Activated naive CD4-positive, alpha-beta T cell treated with anti-CD3 and anti-CD28 coated beads, Interleukin-2, amount 10 ng/mL, durations not matched to agents 7 days and 5 days (primary cell): ENCODE results near the gene GPR84.
"Not testable (repeated sequence)": the region's sequence is repeated elsewhere in the genome, so short reads cannot be mapped to it uniquely, and the experiment has no call there.

Source experiments
- CTCF ChIA-PET: fragments of 350-600 bp; sonication (Branson Sonifier 250); formaldehyde crosslinking; loops from one replicate; lab custom pipeline; 2021; ENCODE audit warnings: antibody characterized with exemption; lab: Charles Lee
- DNase-seq: peaks from one replicate; pipeline ENCODE4 v3.0.0-alpha.2; 2020
- H3K27ac Mint-ChIP-seq: one replicate; pipeline ENCODE4 v1.8.0; 2021; ENCODE audit warnings: mild to moderate bottlenecking, moderate library complexity, mixed read lengths
- H3K27me3 Mint-ChIP-seq: one replicate; pipeline ENCODE4 v1.8.0; 2021; ENCODE audit warnings: mild to moderate bottlenecking, mixed read lengths
- H3K36me3 Mint-ChIP-seq: one replicate; pipeline ENCODE4 v1.8.0; 2021; ENCODE audit warnings: mixed read lengths
- H3K4me1 Mint-ChIP-seq: one replicate; pipeline ENCODE4 v1.8.0; 2021; ENCODE audit warnings: mixed read lengths
- H3K4me3 Mint-ChIP-seq: one replicate; pipeline ENCODE4 v1.8.0; 2021; ENCODE audit warnings: mild to moderate bottlenecking, moderate library complexity, mixed read lengths
- H3K9me3 Mint-ChIP-seq: one replicate; pipeline ENCODE4 v1.8.0; 2021; ENCODE audit warnings: mixed read lengths

GPR84 gene

DNA sequence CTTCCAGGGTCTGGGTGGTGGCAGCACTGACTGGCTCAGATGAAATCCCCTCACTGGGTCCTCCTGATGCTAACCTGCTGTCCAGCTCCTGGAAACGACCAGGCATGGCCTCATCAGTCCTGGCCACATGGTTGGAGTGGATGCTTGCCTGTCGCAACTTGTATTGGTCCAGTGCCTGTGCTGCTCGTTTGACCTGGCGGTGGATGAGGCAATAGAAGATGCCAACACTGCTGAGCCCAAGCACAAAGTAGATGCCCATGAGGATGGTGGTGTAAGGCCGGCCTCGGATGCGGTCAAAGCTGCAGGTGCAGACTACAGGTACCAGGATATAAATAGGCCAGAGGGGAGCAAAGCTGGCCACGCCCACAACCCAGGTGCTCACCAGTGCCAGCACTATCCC lies 1.2 kb downstream of the GPR84 start:
- Mint-ChIP-seq H3K27ac (peak overlapping the region; percentile 8), H3K4me3 (no peak overlapping the region), H3K4me1 (peaks cover 36% of the 10 kb centered on the region), H3K36me3 (no peaks in the 10 kb centered on the region), H3K27me3 (peaks cover 11% of the 10 kb centered on the region), H3K9me3 (no peaks in the 10 kb centered on the region)
- CTCF ChIA-PET: interaction anchor here (0.6 to 8.3 kb wide), 9 partner anchors 8 to 148 kb away, joined by 3 to 125 read pairs (median 10); no protein-coding TSS in a partner anchor
- DNase-seq: no peak

DNA sequence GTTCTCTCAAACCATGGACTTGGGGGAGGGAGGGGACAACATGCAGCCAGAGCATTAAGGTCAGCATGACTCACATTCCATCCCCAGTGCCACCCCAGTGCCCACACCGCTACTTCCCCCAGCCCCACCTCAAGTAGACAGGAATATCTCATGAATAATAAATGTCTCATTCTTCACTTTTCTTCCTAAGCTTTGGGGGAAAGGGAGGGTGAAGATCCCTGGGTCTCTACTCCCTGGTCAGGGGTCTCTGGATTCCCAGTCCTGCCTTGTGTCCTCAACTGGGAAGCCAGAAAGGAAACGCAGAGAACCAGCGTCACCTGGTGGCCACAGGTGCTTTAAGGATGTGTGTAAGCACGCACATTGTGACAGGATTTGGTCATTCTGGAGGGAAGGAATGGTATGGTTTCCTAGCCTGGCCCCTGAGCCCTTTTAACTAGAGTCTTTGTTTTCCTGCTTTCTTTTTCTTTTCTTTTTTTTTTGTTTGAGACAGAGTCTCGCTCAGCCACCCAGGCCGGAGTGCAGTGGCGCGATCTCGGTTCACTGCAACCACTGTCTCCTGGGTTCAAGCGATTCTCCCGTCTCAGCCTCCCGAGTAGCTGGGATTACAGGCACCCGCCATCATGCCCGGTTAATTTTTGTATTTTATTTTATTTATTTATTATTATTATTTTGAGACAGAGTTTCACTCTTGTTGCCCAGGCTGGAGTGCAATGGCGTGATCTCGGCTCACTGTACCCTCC lies 3.4 kb downstream of the GPR84 start:
- Mint-ChIP-seq H3K4me1 (peaks cover 42% of the 10 kb centered on the region), H3K27ac (peak overlapping the region; percentile 47), H3K9me3 (no peaks in the 10 kb centered on the region), H3K36me3 (no peaks in the 10 kb centered on the region), H3K4me3 (peak overlapping the region; percentile 19), H3K27me3 (peaks cover 6% of the 10 kb centered on the region)
- CTCF ChIA-PET: interaction anchor here (0.6 to 8.3 kb wide), 15 partner anchors 11 to 1667 kb away, joined by 3 to 125 read pairs (median 5); no protein-coding TSS in a partner anchor
- peak; percentile 82 for DNase-seq

DNA sequence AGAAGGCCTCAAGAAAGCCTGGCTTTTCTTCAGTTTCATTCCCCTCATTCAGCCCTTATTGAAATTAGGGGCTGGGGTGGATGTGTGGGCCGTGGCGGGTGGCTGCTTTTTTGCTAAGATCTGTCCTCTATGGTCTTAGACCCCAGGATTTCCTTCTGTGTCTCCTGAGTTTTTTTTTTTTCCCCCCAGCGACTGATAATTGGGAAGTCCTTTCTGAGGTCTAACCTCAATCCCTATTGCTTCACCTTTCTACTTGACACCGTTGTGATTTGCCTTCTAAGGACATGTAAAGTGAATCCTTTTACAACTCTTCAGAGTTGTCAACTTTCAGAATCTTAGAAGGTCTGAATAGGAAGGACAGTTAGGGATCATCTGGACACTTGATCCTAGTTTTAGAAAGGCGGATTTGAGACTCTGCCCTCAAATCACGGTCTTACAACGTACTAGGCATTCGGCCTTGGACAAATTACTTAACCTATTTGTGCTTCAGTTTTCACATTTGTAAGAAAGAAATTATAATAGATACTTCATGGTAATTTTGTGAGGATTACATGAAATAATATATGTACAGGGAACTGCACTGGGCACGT lies 4.4 kb downstream of the GPR84 start:
- DNase-seq: no peak
- Mint-ChIP-seq H3K27me3 (peaks cover 6% of the 10 kb centered on the region), H3K36me3 (no peaks in the 10 kb centered on the region), H3K27ac (no peak overlapping the region), H3K9me3 (no peaks in the 10 kb centered on the region), H3K4me1 (peaks cover 39% of the 10 kb centered on the region), H3K4me3 (no peak overlapping the region)
- CTCF ChIA-PET: interaction anchor here (0.8 to 8.3 kb wide), 14 partner anchors 8 to 145 kb away, joined by 3 to 125 read pairs (median 5); no protein-coding TSS in a partner anchor

DNA sequence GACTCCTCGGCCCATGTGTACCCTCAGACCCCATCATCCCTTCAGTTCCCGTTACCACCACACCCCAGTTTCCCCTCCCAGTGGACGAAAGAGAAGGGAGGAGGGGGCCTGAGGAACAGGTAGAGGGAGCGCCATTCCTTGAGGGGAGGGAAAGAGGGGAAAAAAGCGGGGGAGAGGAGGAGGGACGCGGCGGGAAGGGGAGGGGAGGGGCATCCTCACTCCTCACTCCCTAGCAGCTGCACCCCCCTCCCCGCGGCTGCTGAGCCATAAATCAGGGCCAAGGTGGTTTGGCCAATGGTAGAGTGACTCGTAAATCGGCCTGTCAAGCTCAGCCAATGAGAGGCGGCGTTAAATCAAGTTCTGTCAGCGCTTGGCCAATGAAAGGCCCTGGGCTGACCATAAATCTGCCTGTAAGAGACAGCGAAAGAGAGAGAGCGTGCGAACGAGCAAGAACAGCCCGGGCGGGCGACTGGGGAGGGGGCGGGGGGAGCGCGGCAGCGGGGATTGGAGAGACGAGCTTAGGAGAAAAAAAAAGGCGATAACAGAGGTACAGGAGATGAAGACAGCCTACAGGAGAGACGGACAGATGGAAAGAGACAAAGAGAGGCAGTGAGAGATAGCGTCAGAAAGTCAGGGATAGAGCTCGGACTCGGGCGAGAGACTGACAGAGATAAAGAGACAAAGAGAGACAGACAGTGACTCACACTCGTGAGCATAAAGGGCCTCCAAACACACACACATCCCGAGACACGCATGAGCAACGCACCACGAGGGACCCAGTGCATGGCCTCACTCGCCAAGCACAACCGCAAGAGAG lies 5.1 kb downstream of the GPR84 start:
- peak; percentile 97 for DNase-seq
- peaks cover 6% of the 10 kb centered on the region for H3K27me3 Mint-ChIP-seq
- H3K36me3 Mint-ChIP-seq: no peaks in the 10 kb centered on the region
- peaks cover 32% of the 10 kb centered on the region for H3K4me1 Mint-ChIP-seq
- no peak overlapping the region for H3K4me3 Mint-ChIP-seq
- H3K27ac Mint-ChIP-seq: no peak overlapping the region
- no peaks in the 10 kb centered on the region for H3K9me3 Mint-ChIP-seq
- CTCF ChIA-PET: interaction anchor here (0.7 to 8.3 kb wide), 12 partner anchors 9 to 144 kb away, joined by 3 to 125 read pairs (median 4); partner anchors contain the start of genes CBX5 and HNRNPA1

DNA sequence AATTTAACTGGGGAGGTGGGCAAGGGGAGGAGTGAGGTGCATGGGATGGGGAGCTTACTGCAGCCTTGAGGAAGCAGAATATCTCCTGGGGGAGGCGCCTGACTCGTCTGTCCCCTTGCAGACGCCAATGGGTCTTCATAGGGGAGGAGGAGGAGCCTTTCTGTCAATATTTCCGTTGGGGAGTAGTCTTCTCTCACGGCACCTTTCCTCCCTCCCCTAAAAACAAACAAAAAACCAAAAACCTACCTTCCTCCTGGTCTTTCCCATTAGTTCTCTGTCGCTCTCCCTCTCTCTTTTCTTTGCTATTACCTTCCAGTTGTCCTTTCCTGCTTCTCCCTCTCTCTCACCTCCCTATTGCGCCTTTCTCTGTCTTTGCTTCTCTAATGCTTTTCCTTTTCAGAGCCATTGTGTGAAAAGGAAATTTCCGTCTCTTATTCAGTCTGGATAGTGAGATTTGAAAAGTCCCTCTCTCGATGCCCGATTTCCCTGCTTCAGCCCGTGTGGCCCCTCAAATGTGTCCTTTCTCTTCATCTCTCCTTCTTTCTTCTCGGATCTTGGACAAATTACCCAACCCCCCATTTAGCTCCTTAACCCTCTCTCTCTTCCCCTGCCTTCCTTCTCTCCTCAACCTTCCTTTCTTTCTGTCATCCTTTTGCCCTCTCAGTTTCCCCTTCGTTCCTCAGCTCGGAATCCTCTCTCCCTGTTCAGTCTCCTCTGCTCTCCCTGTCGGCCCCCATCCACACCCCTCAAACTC lies 5.9 kb downstream of the GPR84 start:
- Mint-ChIP-seq H3K4me3 (no peak overlapping the region), H3K27me3 (peaks cover 6% of the 10 kb centered on the region), H3K4me1 (peaks cover 24% of the 10 kb centered on the region), H3K27ac (no peak overlapping the region), H3K9me3 (no peaks in the 10 kb centered on the region), H3K36me3 (no peaks in the 10 kb centered on the region)
- CTCF ChIA-PET: interaction anchor here (0.7 to 8.3 kb wide), 11 partner anchors 9 to 144 kb away, joined by 3 to 125 read pairs (median 5); partner anchors contain the start of genes CBX5 and HNRNPA1
- DNase-seq: peak; percentile 79

DNA sequence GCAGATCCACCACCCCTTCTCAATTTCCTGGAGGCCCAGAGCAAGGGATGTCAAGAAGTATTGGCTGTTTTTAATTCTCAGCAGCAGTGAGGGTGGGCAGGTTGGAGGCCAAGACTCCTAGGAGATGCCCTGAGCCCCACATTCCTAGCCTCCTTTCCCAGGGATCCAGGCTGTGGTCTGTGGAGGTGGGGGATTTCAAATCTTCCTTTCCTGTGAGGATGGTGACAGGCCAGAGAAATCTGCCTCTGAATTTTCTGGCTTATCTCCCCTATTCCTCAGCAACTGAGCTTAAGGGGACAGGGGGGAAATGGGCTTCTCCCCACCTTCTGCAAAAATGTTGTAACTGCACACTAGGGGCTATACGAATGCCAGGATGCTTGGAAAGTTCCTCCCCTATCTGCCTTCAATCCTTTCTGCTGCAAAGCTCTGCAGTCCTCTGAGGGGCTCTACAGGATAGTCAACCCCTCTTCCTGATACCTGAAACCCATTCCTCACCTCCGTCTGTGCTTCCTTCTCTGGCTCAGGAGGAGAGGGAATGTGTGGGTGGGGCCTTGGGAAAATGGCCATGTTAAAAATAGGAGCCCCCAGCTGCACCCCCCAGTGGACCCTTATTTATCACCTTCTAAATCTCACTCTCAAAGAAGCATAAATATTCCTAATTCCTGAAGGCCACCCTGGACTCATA lies 6.6 kb downstream of the GPR84 start:
- Mint-ChIP-seq H3K9me3 (no peaks in the 10 kb centered on the region), H3K4me3 (no peak overlapping the region), H3K27ac (peak overlapping the region; percentile 17), H3K27me3 (peaks cover 2% of the 10 kb centered on the region), H3K4me1 (peaks cover 21% of the 10 kb centered on the region), H3K36me3 (no peaks in the 10 kb centered on the region)
- CTCF ChIA-PET: interaction anchor here (1.2 to 8.3 kb wide), 6 partner anchors 10 to 143 kb away, joined by 3 to 125 read pairs (median 32); no protein-coding TSS in a partner anchor
- DNase-seq: no peak

DNA sequence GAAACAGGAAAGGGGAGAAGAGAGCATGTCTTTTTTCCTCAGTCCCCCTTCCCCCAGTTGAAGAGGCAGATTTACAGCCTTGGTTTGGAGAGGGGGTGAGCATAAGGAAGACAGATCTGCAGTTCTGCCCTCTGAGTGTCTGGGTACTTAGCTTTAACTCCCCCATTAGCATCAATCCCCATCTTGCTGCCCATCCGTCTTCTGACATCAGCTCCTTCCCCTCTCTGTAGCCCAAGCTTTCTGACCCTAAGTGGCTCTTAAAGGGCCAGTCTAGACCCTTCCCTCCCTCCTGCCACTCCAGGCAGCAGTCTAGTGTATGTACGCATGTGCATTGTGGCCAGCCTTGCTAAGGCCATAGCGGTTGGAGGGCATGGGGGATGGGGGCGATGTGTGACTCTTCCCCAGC lies 7.3 kb downstream of the GPR84 start:
- CTCF ChIA-PET: interaction anchor here (1.2 to 8.3 kb wide), 4 partner anchors 11 to 63 kb away, joined by 3 to 125 read pairs (median 56); no protein-coding TSS in a partner anchor
- no peak for DNase-seq
- H3K9me3 Mint-ChIP-seq: no peaks in the 10 kb centered on the region
- peak overlapping the region; percentile 56 for H3K27ac Mint-ChIP-seq
- peaks cover 28% of the 10 kb centered on the region for H3K4me1 Mint-ChIP-seq
- H3K27me3 Mint-ChIP-seq: no peaks in the 10 kb centered on the region
- H3K36me3 Mint-ChIP-seq: peaks cover 5% of the 10 kb centered on the region
- no peak overlapping the region for H3K4me3 Mint-ChIP-seq

DNA sequence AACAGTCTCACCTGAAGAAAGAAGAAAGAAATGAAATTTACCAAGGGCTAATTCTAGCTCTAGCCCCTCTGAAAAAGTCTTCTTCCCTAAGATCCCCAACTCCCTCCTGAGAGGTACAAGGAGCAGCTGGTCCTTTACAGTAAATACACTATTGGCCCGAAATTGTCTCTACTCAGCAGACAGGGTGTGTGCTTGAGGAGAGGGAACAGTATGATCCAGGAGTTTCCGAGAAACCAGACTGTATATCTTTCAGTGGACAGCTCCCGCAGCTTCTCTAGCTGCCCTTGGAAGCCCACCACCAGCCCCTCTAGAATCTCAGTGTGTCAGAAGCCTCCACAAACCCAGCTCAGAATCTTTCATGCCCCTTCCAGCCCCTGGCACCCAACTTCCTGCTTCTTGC lies 8.1 kb downstream of the GPR84 start:
- CTCF ChIA-PET: interaction anchor here (1.0 to 8.3 kb wide), 6 partner anchors 12 to 63 kb away, joined by 3 to 125 read pairs (median 13); partner anchors contain the start of gene COPZ1
- DNase-seq: no peak
- Mint-ChIP-seq H3K27me3 (no peaks in the 10 kb centered on the region), H3K4me3 (no peak overlapping the region), H3K36me3 (peaks cover 12% of the 10 kb centered on the region), H3K9me3 (no peaks in the 10 kb centered on the region), H3K27ac (peak overlapping the region; percentile 56), H3K4me1 (peaks cover 35% of the 10 kb centered on the region)

DNA sequence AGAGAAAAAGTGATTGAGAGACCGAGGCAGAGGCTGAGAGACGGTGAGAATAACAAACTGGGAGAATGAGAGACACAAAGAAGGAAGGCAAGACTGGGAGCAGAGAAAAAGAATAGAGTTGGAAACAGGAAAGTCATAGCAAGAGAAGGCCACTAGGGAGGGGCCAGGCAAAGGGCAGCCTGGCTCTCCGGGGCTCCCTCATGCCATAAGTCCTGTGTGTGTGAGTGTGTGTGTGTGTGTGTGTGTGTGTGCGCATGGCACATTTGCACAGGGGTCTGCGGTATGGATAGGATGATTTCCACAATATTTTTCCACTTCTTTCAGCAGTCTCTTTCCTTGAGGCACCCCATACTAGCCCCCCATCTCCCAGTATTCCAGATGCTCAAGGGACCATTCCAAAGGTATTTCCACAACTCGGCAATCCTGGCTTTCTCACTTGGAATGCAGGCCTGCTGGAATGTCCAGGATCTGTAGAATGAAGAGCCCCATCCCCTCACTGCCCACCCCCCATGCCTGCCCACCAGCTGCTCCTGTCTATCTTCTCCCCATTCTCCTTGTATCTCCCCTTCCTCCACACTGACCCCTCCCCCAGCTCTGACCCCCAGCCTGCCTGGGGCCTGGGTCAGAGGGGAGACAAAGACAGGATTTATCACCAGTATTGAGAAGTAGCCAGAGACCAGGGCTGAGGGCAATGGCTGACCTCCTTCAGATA lies 9.0 kb downstream of the GPR84 start:
- Mint-ChIP-seq H3K27ac (peak overlapping the region; percentile 13), H3K4me3 (no peak overlapping the region), H3K9me3 (no peaks in the 10 kb centered on the region), H3K27me3 (no peaks in the 10 kb centered on the region), H3K36me3 (peaks cover 21% of the 10 kb centered on the region), H3K4me1 (peaks cover 30% of the 10 kb centered on the region)
- CTCF ChIA-PET: interaction anchor here (1.0 to 4.8 kb wide), 3 partner anchors 12 to 30 kb away, joined by 3 to 22 read pairs (median 4); partner anchors contain the start of gene COPZ1
- no peak for DNase-seq

DNA sequence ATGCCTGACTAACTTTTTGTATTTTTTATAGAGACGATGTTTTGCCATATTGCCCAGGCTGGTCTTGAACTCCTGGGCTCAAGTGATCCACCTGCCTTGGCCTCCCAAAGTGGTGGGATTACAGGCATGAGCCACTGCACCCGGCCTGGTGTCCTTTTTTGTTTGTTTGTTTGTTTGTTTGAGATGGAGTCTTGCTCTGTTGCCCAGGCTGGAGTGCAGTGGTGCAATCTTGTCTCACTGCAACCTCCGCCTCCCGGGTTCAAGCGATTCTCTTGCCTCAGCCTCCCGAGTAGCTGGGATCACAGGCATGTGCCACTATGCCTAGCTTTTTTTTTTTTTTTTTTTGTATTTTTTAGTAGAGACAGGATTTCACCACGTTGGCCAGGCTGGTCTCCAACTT lies 10.0 kb downstream of the GPR84 start:
- H3K27me3 Mint-ChIP-seq, DNase-seq, H3K9me3 Mint-ChIP-seq, H3K4me3 Mint-ChIP-seq, CTCF ChIA-PET: not testable (repeated sequence)
- Mint-ChIP-seq H3K27ac (peak overlapping the region; percentile 24), H3K4me1 (peaks cover 29% of the 10 kb centered on the region), H3K36me3 (peaks cover 28% of the 10 kb centered on the region)

DNA sequence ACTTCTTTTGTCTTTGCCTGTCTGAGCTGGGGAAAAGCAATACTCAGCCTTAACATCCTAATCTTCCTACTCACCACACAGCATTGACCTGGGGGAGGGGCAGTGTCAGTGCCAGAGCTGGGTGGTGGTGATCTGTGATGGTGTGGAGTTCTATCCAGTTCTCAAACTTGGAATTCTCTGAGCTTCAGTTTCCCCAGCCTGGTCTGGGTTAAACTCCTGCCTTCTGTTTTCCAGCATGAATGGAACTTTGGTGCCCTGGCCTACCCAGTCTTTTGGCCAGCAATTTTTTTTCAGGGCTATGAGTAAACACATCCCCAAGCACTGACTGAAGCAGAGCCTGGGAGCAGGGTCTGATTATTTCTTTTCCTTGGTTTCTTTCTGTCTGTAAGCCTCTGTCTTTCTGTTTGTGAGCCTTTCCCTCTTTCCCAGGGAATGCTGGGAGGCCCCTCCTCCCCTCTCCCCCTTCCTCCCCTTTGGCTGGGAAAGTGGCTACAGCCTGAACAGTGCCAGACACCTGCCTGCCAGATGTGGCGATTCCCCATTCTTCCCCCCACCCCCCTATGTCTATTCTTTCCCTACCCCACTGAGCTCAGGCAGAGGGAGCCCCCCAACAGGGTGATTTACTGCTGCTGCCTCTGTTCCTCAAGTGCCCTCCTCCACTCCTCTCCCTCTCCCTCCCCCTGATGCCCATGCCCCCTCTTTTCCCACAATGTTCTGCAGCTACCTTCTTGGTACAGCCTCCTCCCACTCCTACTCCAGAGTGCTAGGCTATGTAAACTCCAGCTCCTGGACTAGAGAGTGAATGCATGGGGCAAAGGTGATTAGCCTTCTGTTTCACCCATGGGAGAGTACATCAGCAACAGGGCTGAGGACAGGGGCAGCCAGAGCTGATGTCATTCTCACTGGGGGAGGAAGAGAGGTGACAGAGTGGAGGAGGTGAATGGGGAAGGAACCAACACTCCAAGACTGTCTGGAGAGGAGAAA lies 11.1 kb downstream of the GPR84 start:
- CTCF ChIA-PET: interaction anchor here (0.7 to 2.2 kb wide), 8 partner anchors 10 to 138 kb away, joined by 3 to 9 read pairs (median 4); partner anchors contain the start of gene COPZ1
- no peak overlapping the region for H3K27ac Mint-ChIP-seq

More for the DNA sequence above, 11.1 kb downstream of the GPR84 start:
- no peaks in the 10 kb centered on the region for H3K27me3 Mint-ChIP-seq
- no peak for DNase-seq
- H3K36me3 Mint-ChIP-seq: peaks cover 28% of the 10 kb centered on the region
- no peaks in the 10 kb centered on the region for H3K9me3 Mint-ChIP-seq
- no peak overlapping the region for H3K4me3 Mint-ChIP-seq
- peaks cover 29% of the 10 kb centered on the region for H3K4me1 Mint-ChIP-seq
